CD4-positive, alpha-beta memory T cell (primary cell): ENCODE measurements around the gene DDI1. TPM values are rescaled to one million over a fixed set of nuclear protein-coding genes. Genes with fewer than 3 reads are reported as not detected.

Source experiments
- CTCF ChIA-PET: fragments of 350-600 bp; sonication (Branson Sonifier 250); formaldehyde crosslinking; loops from one replicate; lab custom pipeline; 2021; ENCODE audit warnings: inconsistent platforms; ENCODE audit not compliant: partially characterized antibody; lab: Charles Lee
- POLR2A ChIA-PET: fragments of 350-600 bp; sonication (Branson Sonifier 250); formaldehyde crosslinking; loops from one replicate; lab custom pipeline; 2021; ENCODE audit not compliant: partially characterized antibody; lab: Charles Lee
- DNase-seq, 5 donors: peaks; one replicate each; pipeline versions ENCODE4 v3.0.0 to v3.0.0-alpha.2; 2020 to 2022; ENCODE audit warnings: mixed read lengths in 1 of 5
- H3K27ac ChIP-seq: one replicate; pipeline ENCODE4 v1.7.0; 2013; ENCODE audit warnings: low read depth, low read length
- H3K27me3 ChIP-seq: 2 replicates; pipeline ENCODE4 v1.7.0; 2013; ENCODE audit warnings: mild to moderate bottlenecking, low read length, moderate library complexity; ENCODE audit not compliant: insufficient read depth
- H3K36me3 ChIP-seq: 2 replicates; pipeline ENCODE4 v1.7.0; 2013; ENCODE audit warnings: mild to moderate bottlenecking, low read length, moderate library complexity; ENCODE audit not compliant: insufficient read depth
- H3K4me1 ChIP-seq: 2 replicates; pipeline ENCODE4 v1.7.0; 2013; ENCODE audit warnings: mild to moderate bottlenecking, low read length, moderate library complexity; ENCODE audit not compliant: insufficient read depth
- H3K4me3 ChIP-seq, 2 donors: one replicate each; pipeline ENCODE4 v1.7.0; 2013; ENCODE audit warnings: low read length in 2 of 2, mild to moderate bottlenecking in 1 of 2
- H3K9me3 ChIP-seq, 2 donors: one replicate each; pipeline ENCODE4 v1.7.0; 2013; ENCODE audit warnings: low read length in 2 of 2, control low read depth in 1 of 2; ENCODE audit not compliant: control insufficient read depth in 1 of 2
- H3K27ac Mint-ChIP-seq, 7 donors: one replicate each; pipeline ENCODE4 v1.8.0; 2020 to 2021; ENCODE audit warnings: mixed read lengths in 7 of 7, mild to moderate bottlenecking in 6 of 7, inconsistent platforms in 3 of 7, moderate library complexity in 3 of 7
- H3K27me3 Mint-ChIP-seq, 2 donors: one replicate each; pipeline ENCODE4 v1.8.0; 2020 to 2021; ENCODE audit warnings: mixed read lengths in 2 of 2
- H3K36me3 Mint-ChIP-seq, 2 donors: one replicate each; pipeline ENCODE4 v1.8.0; 2020 to 2021; ENCODE audit warnings: mixed read lengths in 2 of 2, inconsistent platforms in 1 of 2, mild to moderate bottlenecking in 1 of 2
- H3K4me1 Mint-ChIP-seq, 4 donors: one replicate each; pipeline ENCODE4 v1.8.0; 2020 to 2021; ENCODE audit warnings: mixed read lengths in 4 of 4, mild to moderate bottlenecking in 1 of 4
- H3K4me3 Mint-ChIP-seq, 8 donors: one replicate each; pipeline ENCODE4 v1.8.0; 2020 to 2021; ENCODE audit warnings: mixed read lengths in 8 of 8, mild to moderate bottlenecking in 7 of 8, moderate library complexity in 6 of 8, inconsistent platforms in 3 of 8
- H3K9me3 Mint-ChIP-seq, 8 donors: one replicate each; pipeline ENCODE4 v1.8.0; 2020 to 2021; ENCODE audit warnings: mixed read lengths in 8 of 8, mild to moderate bottlenecking in 5 of 8, inconsistent platforms in 3 of 8, moderate library complexity in 1 of 8
- intact Hi-C: fragments of 100-400 bp; cut with micrococcal nuclease; formaldehyde crosslinking; loops from one replicate; pipeline ENCODE4 v1.15.1; 2023
- polyA plus RNA-seq, 2 donors: library from polyadenylated mRNA; unstranded; fragments of 300-500 nt; fragmentation: Illumina TruSeq; gene quantifications; one replicate each; pipeline ENCODE4 v1.2.3, GENCODE V29; 2021
- total RNA-seq, 2 experiments: library from RNA; stranded (reverse); gene quantifications; one replicate each; pipeline ENCODE4 v1.2.3, GENCODE V29; 2021

DDI1 gene
- total and polyA plus RNA-seq, 4 experiments from 2014 or later: not detected

- no peaks in the 10 kb centered on the region for H3K36me3 Mint-ChIP-seq
- intact Hi-C loops: no loop called here
- POLR2A ChIA-PET: no interaction called here
These were observed 41.8 kb downstream of the DDI1 start for GRCh38 chr11:104078245-104078644.

GRCh38 chr11:104078995-104079394 is 42.6 kb downstream of the DDI1 start:
- Mint-ChIP-seq H3K36me3 (no peaks in the 10 kb centered on the region), H3K9me3 (no peaks in the 10 kb centered on the region), H3K4me3 (no peak overlapping the region), H3K4me1 (no peaks in the 10 kb centered on the region), H3K27me3 (no peaks in the 10 kb centered on the region), H3K27ac (no peak overlapping the region)
- Histone ChIP-seq H3K4me1 (no peaks in the 10 kb centered on the region), H3K27me3 (no peaks in the 10 kb centered on the region), H3K27ac (no peak overlapping the region), H3K36me3 (no peaks in the 10 kb centered on the region), H3K9me3 (no peaks in the 10 kb centered on the region), H3K4me3 (no peak overlapping the region)
- intact Hi-C loops: no loop called here
- CTCF ChIA-PET: no interaction called here
- DNase-seq: no peak
- POLR2A ChIA-PET: no interaction called here

More at GRCh38 chr11:104078245-104078644, 41.8 kb downstream of the DDI1 start:
- H3K27ac ChIP-seq: no peak overlapping the region
- H3K27me3 ChIP-seq: no peaks in the 10 kb centered on the region
- H3K27me3 Mint-ChIP-seq: no peaks in the 10 kb centered on the region
- no peak overlapping the region for H3K4me3 ChIP-seq
- H3K4me1 Mint-ChIP-seq: no peaks in the 10 kb centered on the region
- no peaks in the 10 kb centered on the region for H3K9me3 Mint-ChIP-seq
- no peak overlapping the region for H3K4me3 Mint-ChIP-seq
- DNase-seq: no peak
- no peaks in the 10 kb centered on the region for H3K36me3 ChIP-seq
- no peaks in the 10 kb centered on the region for H3K4me1 ChIP-seq
- CTCF ChIA-PET: no interaction called here
- no peaks in the 10 kb centered on the region for H3K9me3 ChIP-seq
- no peak overlapping the region for H3K27ac Mint-ChIP-seq

GRCh38 chr11:104086621-104087020 is 50.2 kb downstream of the DDI1 start:
- no peak for DNase-seq
- CTCF ChIA-PET: no interaction called here
- POLR2A ChIA-PET: no interaction called here

More at GRCh38 chr11:104086621-104087020, 50.2 kb downstream of the DDI1 start:
- Mint-ChIP-seq H3K36me3 (no peaks in the 10 kb centered on the region), H3K9me3 (no peaks in the 10 kb centered on the region), H3K27ac (no peak overlapping the region), H3K4me3 (no peak overlapping the region), H3K4me1 (no peaks in the 10 kb centered on the region), H3K27me3 (no peaks in the 10 kb centered on the region)
- Histone ChIP-seq H3K4me1 (no peaks in the 10 kb centered on the region), H3K9me3 (no peaks in the 10 kb centered on the region), H3K27ac (no peak overlapping the region), H3K27me3 (no peaks in the 10 kb centered on the region), H3K4me3 (no peak overlapping the region), H3K36me3 (no peaks in the 10 kb centered on the region)
- intact Hi-C loops: no loop called here

Other genes with a start within 250 kb of the DDI1 start
- not detected for gene PDGFD, start 127.5 kb downstream of the DDI1 start, total RNA-seq
- gene PDGFD, start 127.5 kb downstream of the DDI1 start, polyA plus RNA-seq: under 1 TPM in 1 of 2 donors, not detected in 1; 0.10 TPM